Upper lobe of right lung (tissue), 1 donor: ENCODE results near the gene IRF4. TPM values are rescaled to one million over a fixed set of nuclear protein-coding genes. Genes with fewer than 3 reads are reported as not detected.

ENCODE experiments used
- ATAC-seq: fragments of 200-7000 bp; cut with Tn5 transposase; one replicate; pipeline ENCODE4 v1.9.1; 2020; ENCODE audit warnings: mild to moderate bottlenecking, moderate library complexity
- DNase-seq: peaks from one replicate; pipeline ENCODE4 v3.0.0-alpha.2; 2020
- H3K27ac ChIP-seq: fragments of 200-600 bp; one replicate; pipeline ENCODE4 v1.8.0; 2022
- H3K27me3 ChIP-seq: fragments of 200-600 bp; one replicate; pipeline ENCODE4 v1.8.0; 2022; ENCODE audit warnings: mild to moderate bottlenecking
- H3K36me3 ChIP-seq: fragments of 200-600 bp; one replicate; pipeline ENCODE4 v1.8.0; 2022
- H3K4me1 ChIP-seq: fragments of 200-600 bp; one replicate; pipeline ENCODE4 v1.8.0; 2022
- H3K4me3 ChIP-seq: fragments of 200-600 bp; one replicate; pipeline ENCODE4 v1.8.0; 2022; ENCODE audit warnings: mild to moderate bottlenecking
- H3K9me3 ChIP-seq: fragments of 200-600 bp; one replicate; pipeline ENCODE4 v1.8.0; 2022
- intact Hi-C: fragments of 100-400 bp; cut with DNase I; formaldehyde crosslinking; loops from one replicate; pipeline ENCODE4 v1.11.0; 2022
- total RNA-seq: library from RNA; stranded (reverse); fragmentation: NEBNext Ultra II Directional; extraction: Animal tissue kit (Norgen Biotek cat#: 25700); gene quantifications from one replicate; pipeline ENCODE4 v1.2.1, GENCODE V29; 2021
- TF ChIP-seq, protein P1 (sequence below): fragments of 200-600 bp; IDR thresholded peaks from one replicate; pipeline ENCODE4 v1.8.0; 2022; ENCODE audit warnings: antibody characterized with exemption
- donor health status: DM: no; HTN: yes; CAD: no; lungs with severe emphysema.

The IRF4 gene
- total RNA-seq, 1 donor from 2014 or later: 3.7 TPM

DNA sequence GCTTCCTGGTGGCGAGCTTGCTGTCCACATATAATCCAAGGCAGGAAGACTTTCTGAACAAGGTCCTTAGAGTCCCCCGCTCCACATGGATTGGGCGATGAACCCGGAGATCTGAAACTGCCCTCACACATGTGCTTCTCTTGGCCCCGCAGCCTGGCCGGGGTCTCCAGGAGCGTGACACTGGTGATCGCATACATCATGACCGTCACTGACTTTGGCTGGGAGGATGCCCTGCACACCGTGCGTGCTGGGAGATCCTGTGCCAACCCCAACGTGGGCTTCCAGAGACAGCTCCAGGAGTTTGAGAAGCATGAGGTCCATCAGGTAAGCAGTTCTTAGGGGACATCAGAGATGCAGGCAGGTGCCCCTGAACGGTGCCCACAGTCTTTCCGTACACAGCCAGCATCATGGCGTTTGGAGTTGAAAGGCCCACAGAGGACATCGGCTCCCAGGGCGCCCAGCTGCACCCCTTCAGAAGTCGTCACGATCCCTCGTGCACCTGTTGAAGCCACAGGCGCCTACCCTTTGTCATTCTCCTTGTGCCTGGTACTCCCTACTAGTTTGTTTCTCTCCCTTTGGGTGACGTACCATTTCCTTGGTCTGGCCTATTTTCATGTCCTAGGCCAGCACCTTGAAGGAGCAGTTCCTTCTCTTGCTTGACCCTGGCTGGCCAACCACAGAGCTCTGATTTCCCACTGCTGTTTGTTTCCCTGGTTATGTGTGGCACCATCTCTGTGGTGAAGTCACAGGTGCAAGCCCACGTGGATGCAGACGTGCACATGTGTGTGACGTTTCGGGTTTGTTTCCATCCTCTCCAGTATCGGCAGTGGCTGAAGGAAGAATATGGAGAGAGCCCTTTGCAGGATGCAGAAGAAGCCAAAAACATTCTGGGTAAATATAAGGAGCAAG lies 43.3 kb upstream of the IRF4 start:
- Histone ChIP-seq H3K27ac (no peak overlapping the region), H3K4me3 (no peak overlapping the region), H3K36me3 (peaks cover 22% of the 10 kb centered on the region), H3K9me3 (no peaks in the 10 kb centered on the region), H3K4me1 (no peaks in the 10 kb centered on the region), H3K27me3 (no peaks in the 10 kb centered on the region)
- intact Hi-C loops: no loop called here
- TF ChIP-seq, protein P1, sequence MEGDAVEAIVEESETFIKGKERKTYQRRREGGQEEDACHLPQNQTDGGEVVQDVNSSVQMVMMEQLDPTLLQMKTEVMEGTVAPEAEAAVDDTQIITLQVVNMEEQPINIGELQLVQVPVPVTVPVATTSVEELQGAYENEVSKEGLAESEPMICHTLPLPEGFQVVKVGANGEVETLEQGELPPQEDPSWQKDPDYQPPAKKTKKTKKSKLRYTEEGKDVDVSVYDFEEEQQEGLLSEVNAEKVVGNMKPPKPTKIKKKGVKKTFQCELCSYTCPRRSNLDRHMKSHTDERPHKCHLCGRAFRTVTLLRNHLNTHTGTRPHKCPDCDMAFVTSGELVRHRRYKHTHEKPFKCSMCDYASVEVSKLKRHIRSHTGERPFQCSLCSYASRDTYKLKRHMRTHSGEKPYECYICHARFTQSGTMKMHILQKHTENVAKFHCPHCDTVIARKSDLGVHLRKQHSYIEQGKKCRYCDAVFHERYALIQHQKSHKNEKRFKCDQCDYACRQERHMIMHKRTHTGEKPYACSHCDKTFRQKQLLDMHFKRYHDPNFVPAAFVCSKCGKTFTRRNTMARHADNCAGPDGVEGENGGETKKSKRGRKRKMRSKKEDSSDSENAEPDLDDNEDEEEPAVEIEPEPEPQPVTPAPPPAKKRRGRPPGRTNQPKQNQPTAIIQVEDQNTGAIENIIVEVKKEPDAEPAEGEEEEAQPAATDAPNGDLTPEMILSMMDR: no peak
- DNase-seq (peak; percentile 65), ATAC-seq (peak; percentile 1)

- ATAC-seq (peak; percentile 8), DNase-seq (peak; percentile 70)
- no peaks in the 10 kb centered on the region for H3K9me3 ChIP-seq
- peaks cover 22% of the 10 kb centered on the region for H3K36me3 ChIP-seq
- TF ChIP-seq, protein P1: no peak
- H3K27me3 ChIP-seq: no peaks in the 10 kb centered on the region
- intact Hi-C loops: no loop called here
- H3K4me1 ChIP-seq: no peaks in the 10 kb centered on the region
- no peak overlapping the region for H3K27ac ChIP-seq
- no peak overlapping the region for H3K4me3 ChIP-seq
Observed at GRCh38 chr6:348860-349396, 42.6 kb upstream of the IRF4 start.

DNA sequence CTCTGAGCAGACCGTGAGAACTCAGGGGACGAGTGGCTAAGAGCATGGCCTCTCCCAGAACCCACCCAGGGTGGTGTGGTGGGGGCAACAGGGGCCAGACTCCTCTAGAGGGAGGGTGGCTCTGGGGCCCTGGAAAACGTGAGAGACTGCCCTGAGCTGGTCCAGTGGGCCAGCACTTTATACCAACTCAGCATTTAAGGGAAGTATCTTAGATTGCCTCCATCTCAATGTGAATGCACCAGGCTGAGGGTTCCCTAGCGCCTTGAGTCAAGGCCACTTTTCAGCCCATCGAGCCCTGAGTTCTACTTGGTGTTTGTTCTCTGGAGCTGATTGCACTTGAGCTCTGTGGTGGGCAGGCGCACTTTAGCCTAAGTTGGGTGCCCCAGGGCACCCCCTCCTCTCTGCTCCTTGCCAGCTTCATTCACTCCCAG lies 42.0 kb upstream of the IRF4 start:
- H3K27me3 ChIP-seq: no peaks in the 10 kb centered on the region
- H3K36me3 ChIP-seq: peaks cover 22% of the 10 kb centered on the region
- no peak overlapping the region for H3K27ac ChIP-seq
- intact Hi-C loops: no loop called here
- H3K4me3 ChIP-seq: no peak overlapping the region
- peak; percentile 61 for DNase-seq
- no peaks in the 10 kb centered on the region for H3K9me3 ChIP-seq
- TF ChIP-seq, protein P1: no peak
- peak; percentile 1 for ATAC-seq
- H3K4me1 ChIP-seq: no peaks in the 10 kb centered on the region

DNA sequence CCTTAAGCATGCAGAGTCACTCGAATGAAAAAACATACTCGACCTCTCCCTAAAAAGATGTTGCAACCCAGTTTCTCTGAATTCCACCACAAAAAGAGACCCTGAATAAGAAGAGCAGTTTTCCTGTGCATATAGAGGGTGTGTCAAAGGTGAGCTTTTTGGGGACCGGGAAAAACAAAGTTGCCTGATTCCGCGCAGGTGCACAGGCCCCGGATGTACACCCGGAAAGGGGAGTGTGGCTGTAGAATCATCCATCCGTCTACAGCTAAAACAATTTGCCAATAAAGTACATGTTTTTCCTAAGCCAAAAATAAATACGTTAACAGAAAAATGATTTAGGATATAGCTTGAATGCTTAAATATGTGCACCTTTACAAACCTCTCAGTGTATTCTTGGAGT lies 41.2 kb upstream of the IRF4 start:
- TF ChIP-seq, protein P1: no peak
- DNase-seq (peak; percentile 48), ATAC-seq (no peak)
- Histone ChIP-seq H3K9me3 (no peaks in the 10 kb centered on the region), H3K27ac (no peak overlapping the region), H3K27me3 (no peaks in the 10 kb centered on the region), H3K36me3 (peaks cover 22% of the 10 kb centered on the region), H3K4me1 (no peaks in the 10 kb centered on the region), H3K4me3 (no peak overlapping the region)
- intact Hi-C loops: no loop called here

- H3K36me3 ChIP-seq: peaks cover 22% of the 10 kb centered on the region
- H3K27me3 ChIP-seq: no peaks in the 10 kb centered on the region
- H3K9me3 ChIP-seq: no peaks in the 10 kb centered on the region
- DNase-seq (peak; percentile 48), ATAC-seq (no peak)
- H3K4me1 ChIP-seq: no peaks in the 10 kb centered on the region
- H3K4me3 ChIP-seq: no peak overlapping the region
- intact Hi-C loops: no loop called here
- H3K27ac ChIP-seq: no peak overlapping the region
- TF ChIP-seq, protein P1: no peak
Observed at GRCh38 chr6:351011-351866, 40.3 kb upstream of the IRF4 start.
